Subcutaneous adipose tissue (tissue), 4 donors: ENCODE data around the gene NRAP. TPM values are rescaled to one million over a fixed set of nuclear protein-coding genes. Genes with fewer than 3 reads are reported as not detected.

Source experiments
- CTCF ChIP-seq: fragments of 450-650 bp; IDR thresholded peaks from one replicate; pipeline ENCODE4 v1.5.1; 2016; ENCODE audit warnings: low read depth, mild to moderate bottlenecking, control low read depth, antibody characterized with exemption, moderate library complexity
- total RNA-seq, 4 donors: library from RNA; depleted of rRNA; stranded (reverse); fragments of >200 nt; gene quantifications; one replicate each; pipeline ENCODE4 v1.1.0, GENCODE V29; 2016

NRAP gene
- total RNA-seq, 4 donors from 2014 or later, result not detected

DNA sequence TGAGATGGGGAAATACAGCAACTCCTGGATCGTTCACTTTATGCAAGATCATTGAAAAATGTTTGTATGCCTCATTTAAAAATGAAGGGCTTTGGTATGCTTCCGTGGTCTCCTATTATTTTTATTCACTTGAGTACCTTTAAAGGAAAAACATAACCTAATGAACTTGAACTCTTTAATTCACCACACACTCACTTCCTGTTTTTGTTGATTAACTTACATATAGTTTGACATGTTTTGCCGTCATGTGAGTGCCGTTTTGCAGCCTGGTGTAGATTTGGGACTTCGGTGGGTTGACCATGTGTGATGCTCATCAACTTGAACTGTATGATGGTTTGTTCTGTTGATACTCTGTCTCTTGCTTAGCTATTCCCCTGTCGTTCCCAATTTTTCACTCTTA lies 44.8 kb upstream of the NRAP start:
- no peak for TF ChIP-seq CTCF

DNA sequence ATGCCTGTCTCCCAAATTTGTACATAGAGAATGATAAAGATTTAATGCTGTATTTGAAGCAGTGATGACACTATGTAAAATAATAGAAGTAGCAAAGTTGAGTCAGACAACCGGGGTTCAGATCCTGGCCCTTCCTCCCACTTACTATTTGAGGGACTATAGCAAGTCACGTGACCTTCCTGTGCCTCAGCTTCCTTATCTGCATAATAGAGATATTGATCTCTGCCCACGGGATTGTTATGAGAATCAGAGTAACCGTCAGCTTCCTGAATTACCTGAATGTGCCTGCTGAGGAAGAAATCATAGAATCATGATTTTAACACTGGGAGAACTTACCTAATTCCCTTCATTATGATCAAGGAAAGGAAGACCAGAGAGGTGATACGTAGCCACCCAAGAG lies 42.8 kb upstream of the NRAP start:
- TF ChIP-seq CTCF, result no peak

- no peak for TF ChIP-seq CTCF
These were observed 41.5 kb upstream of the NRAP start for GRCh38 chr10:113705344-113705652.

GRCh38 chr10:113704637-113705343 lies 40.9 kb upstream of the NRAP start:
- TF ChIP-seq CTCF, result no peak

DNA sequence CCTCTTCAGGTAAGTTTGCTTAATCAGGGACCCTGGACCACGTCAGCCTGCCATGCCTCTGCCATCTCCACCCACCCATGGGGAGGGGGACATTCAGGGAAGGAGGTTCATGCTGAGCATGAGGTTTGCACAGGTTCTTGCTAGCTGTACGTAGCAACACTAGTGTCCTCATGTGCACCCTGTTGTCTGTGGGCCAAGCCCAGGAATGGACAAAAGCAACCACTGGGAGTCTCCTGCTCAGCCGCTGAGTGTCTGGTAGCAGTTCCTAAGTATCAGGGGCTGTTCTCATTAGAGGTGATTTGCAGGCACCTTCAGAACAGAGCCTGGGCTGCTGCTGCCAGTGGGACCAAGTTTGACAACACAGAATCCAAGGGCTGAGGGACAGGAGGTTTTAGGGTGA lies 33.8 kb upstream of the NRAP start:
- TF ChIP-seq CTCF, result no peak

GRCh38 chr10:113695691-113696090 lies 31.9 kb upstream of the NRAP start:
- no peak for TF ChIP-seq CTCF

DNA sequence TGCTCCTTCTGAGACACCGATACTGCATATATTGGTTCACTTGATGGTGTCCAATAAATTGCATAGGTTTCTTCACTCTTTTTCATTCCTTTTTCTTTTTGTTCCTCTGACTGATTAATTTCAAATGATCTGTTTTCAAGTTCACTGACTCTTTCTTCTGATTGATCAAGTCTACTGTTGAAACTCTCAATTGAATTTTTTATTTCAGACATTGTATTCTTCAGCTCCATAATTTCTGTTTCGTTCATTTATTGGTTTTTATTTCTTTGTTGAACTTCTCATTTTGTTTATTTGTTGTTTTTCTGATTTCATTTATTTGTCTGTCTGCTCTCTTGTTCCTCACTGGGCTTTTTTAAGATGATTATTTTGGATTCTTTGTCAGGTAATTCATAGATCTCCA lies 29.5 kb upstream of the NRAP start:
- TF ChIP-seq CTCF, result no peak
